ENCODE data around the gene MOB3A. TPM values are rescaled to one million over a fixed set of nuclear protein-coding genes. Genes with fewer than 3 reads are reported as not detected.

Gene MOB3A
- total RNA-seq, 1 donor from 2014 or later: 6.0 TPM

GRCh38 chr19:2138061-2138728 lies 42.1 kb upstream of the MOB3A start:
- H4K20me1 ChIP-seq (ENCODE audit: low read depth): peaks cover 74% of the 10 kb centered on the region
- Mint-ChIP-seq H3K9me3 (no peaks in the 10 kb centered on the region), H3K27me3 (ENCODE audit: insufficient read depth, low read depth) (peaks cover 2% of the 10 kb centered on the region), H3K36me3 (peaks cover 17% of the 10 kb centered on the region), H3K4me1 (peaks cover 3% of the 10 kb centered on the region), H3K27ac (peak overlapping the region; percentile 74), H3K4me3 (no peak overlapping the region)
- no peak overlapping the region for H3K4me3 ChIP-seq
- no peaks in the 10 kb centered on the region for H3K9me3 ChIP-seq (ENCODE audit: low read depth)
- H3K27ac ChIP-seq: no peak overlapping the region
- no peaks in the 10 kb centered on the region for H3K27me3 ChIP-seq
- H3K9ac ChIP-seq: no peak overlapping the region
- TF ChIP-seq CTCF (IDR thresholded peaks at IDR 0.05) (no peak), EZH2 (IDR thresholded peaks at IDR 0.05) (no peak), EZH2phosphoT487 (IDR thresholded peaks at IDR 0.05) (no peak)
- peaks cover 65% of the 10 kb centered on the region for H3K79me2 ChIP-seq (ENCODE audit: low read depth)
- H3K36me3 ChIP-seq: no peaks in the 10 kb centered on the region
- no peak overlapping the region for H3K4me2 ChIP-seq
- H3K4me1 ChIP-seq: no peaks in the 10 kb centered on the region
- no peak overlapping the region for H2AFZ ChIP-seq (replicated peaks)
- DNase-seq (ENCODE audit: low spot score): no peak
- H3F3A ChIP-seq (ENCODE audit: low read depth): no peaks in the 10 kb centered on the region

- Mint-ChIP-seq H3K27me3 (ENCODE audit: insufficient read depth, low read depth) (peaks cover 2% of the 10 kb centered on the region), H3K9me3 (no peaks in the 10 kb centered on the region), H3K36me3 (peaks cover 18% of the 10 kb centered on the region), H3K27ac (no peak overlapping the region), H3K4me3 (no peak overlapping the region), H3K4me1 (peaks cover 3% of the 10 kb centered on the region)
- no peak for DNase-seq (ENCODE audit: low spot score)
- no peak overlapping the region for H3K9ac ChIP-seq
- H3K4me2 ChIP-seq: no peak overlapping the region
- H3K36me3 ChIP-seq: no peaks in the 10 kb centered on the region
- no peaks in the 10 kb centered on the region for H3K4me1 ChIP-seq
- peaks cover 65% of the 10 kb centered on the region for H4K20me1 ChIP-seq (ENCODE audit: low read depth)
- TF ChIP-seq EZH2 (IDR thresholded peaks at IDR 0.05): no peak
- no peak for TF ChIP-seq CTCF (IDR thresholded peaks at IDR 0.05)
- TF ChIP-seq EZH2phosphoT487 (IDR thresholded peaks at IDR 0.05): no peak
- peaks cover 61% of the 10 kb centered on the region for H3K79me2 ChIP-seq (ENCODE audit: low read depth)
- no peaks in the 10 kb centered on the region for H3K27me3 ChIP-seq
- no peaks in the 10 kb centered on the region for H3K9me3 ChIP-seq (ENCODE audit: low read depth)
- H2AFZ ChIP-seq (replicated peaks): no peak overlapping the region
- no peaks in the 10 kb centered on the region for H3F3A ChIP-seq (ENCODE audit: low read depth)
- no peak overlapping the region for H3K27ac ChIP-seq
- no peak overlapping the region for H3K4me3 ChIP-seq
These were observed 40.7 kb upstream of the MOB3A start for GRCh38 chr19:2136796-2137195.

GRCh38 chr19:2135474-2136402 lies 39.6 kb upstream of the MOB3A start:
- H3K27me3 ChIP-seq: no peaks in the 10 kb centered on the region
- no peak for TF ChIP-seq EZH2 (IDR thresholded peaks at IDR 0.05)
- no peak for TF ChIP-seq CTCF (IDR thresholded peaks at IDR 0.05)
- no peak for TF ChIP-seq EZH2phosphoT487 (IDR thresholded peaks at IDR 0.05)
- no peaks in the 10 kb centered on the region for H3K36me3 ChIP-seq
- Mint-ChIP-seq H3K27ac (no peak overlapping the region), H3K4me1 (peaks cover 3% of the 10 kb centered on the region), H3K27me3 (ENCODE audit: insufficient read depth, low read depth) (peaks cover 2% of the 10 kb centered on the region), H3K36me3 (peaks cover 16% of the 10 kb centered on the region), H3K4me3 (no peak overlapping the region), H3K9me3 (no peaks in the 10 kb centered on the region)
- no peak overlapping the region for H3K27ac ChIP-seq
- H3K4me2 ChIP-seq: no peak overlapping the region
- no peak overlapping the region for H3K4me3 ChIP-seq
- H3F3A ChIP-seq (ENCODE audit: low read depth): no peaks in the 10 kb centered on the region
- no peak overlapping the region for H3K9ac ChIP-seq
- peaks cover 64% of the 10 kb centered on the region for H4K20me1 ChIP-seq (ENCODE audit: low read depth)
- H2AFZ ChIP-seq (replicated peaks): no peak overlapping the region
- H3K4me1 ChIP-seq: no peaks in the 10 kb centered on the region
- no peak for DNase-seq (ENCODE audit: low spot score)
- H3K79me2 ChIP-seq (ENCODE audit: low read depth): peaks cover 58% of the 10 kb centered on the region
- H3K9me3 ChIP-seq (ENCODE audit: low read depth): no peaks in the 10 kb centered on the region

Measured in neural progenitor cell (in vitro differentiated cells).